HL-60 (cell line): ENCODE measurements around the gene TTC1.
A peak's percentile ranks its signal among the peaks of the same experiment; 100 is the strongest.
"Not testable (repeated sequence)": the region's sequence is repeated elsewhere in the genome, so short reads cannot be mapped to it uniquely, and the experiment has no call there.

ENCODE experiments used
- DNase-seq, 2 experiments: peaks; one replicate each; pipeline ENCODE4 v3.0.0-alpha.2; 2010 to 2020; ENCODE audit warnings: low read depth in 1 of 2, low spot score in 1 of 2
- H3K27ac ChIP-seq: fragments of 250-450 bp; sonication (Bioruptor Pico); replicated peaks from 2 replicates; pipeline ENCODE4 v1.5.1; 2020; ENCODE audit warnings: mild to moderate bottlenecking, moderate library complexity
- H3K27me3 ChIP-seq: fragments of 250-450 bp; sonication (Bioruptor Pico); 2 replicates; pipeline ENCODE4 v1.5.1; 2021; ENCODE audit warnings: mild to moderate bottlenecking, moderate library complexity; ENCODE audit not compliant: insufficient read depth, poor library complexity, severe bottlenecking
- H3K4me3 ChIP-seq: replicated peaks from 2 replicates; pipeline ENCODE4 v1.5.1; 2011; ENCODE audit warnings: mild to moderate bottlenecking, control low read depth, low read length; ENCODE audit not compliant: insufficient read depth
- CTCF ChIP-seq: IDR thresholded peaks from one replicate; pipeline ENCODE4 v1.5.1; 2011; ENCODE audit warnings: low read length, control low read depth, inconsistent platforms; ENCODE audit not compliant: insufficient read depth
- GABPA ChIP-seq: IDR thresholded peaks from 2 replicates; pipeline ENCODE4 v1.6.1; 2012; ENCODE audit warnings: low read depth
- POLR2AphosphoS5 ChIP-seq: IDR thresholded peaks from 2 replicates; pipeline ENCODE4 v1.6.1; 2012; ENCODE audit warnings: low read depth
- REST ChIP-seq: IDR thresholded peaks from 2 replicates; pipeline ENCODE4 v1.6.1; 2012; ENCODE audit warnings: low read depth; ENCODE audit not compliant: insufficient replicate concordance
- SPI1 ChIP-seq: IDR thresholded peaks from 2 replicates; pipeline ENCODE4 v1.6.1; 2012; ENCODE audit warnings: low read depth, mild to moderate bottlenecking, borderline replicate concordance

Gene TTC1

GRCh38 chr5:160007514-160007913, 1.4 kb upstream of the TTC1 start:
- Histone ChIP-seq H3K4me3 (no peak overlapping the region), H3K27ac (no peak overlapping the region), H3K27me3 (no peaks in the 10 kb centered on the region)
- DNase-seq, result no peak
- TF ChIP-seq SPI1 (no peak), POLR2AphosphoS5 (no peak), CTCF (no peak), GABPA (no peak), REST (no peak)

- DNase-seq, H3K4me3 ChIP-seq, H3K27me3 ChIP-seq: not testable (repeated sequence)
- peak overlapping the region; percentile 77 for H3K27ac ChIP-seq
Measured at GRCh38 chr5:160008529-160008876, 436 bp upstream of the TTC1 start.

GRCh38 chr5:160009591-160009989, 651 bp downstream of the TTC1 start:
- H3K27me3 ChIP-seq, result no peaks in the 10 kb centered on the region
- peak overlapping the region; percentile 77 for H3K27ac ChIP-seq
- H3K4me3 ChIP-seq, result peak overlapping the region; percentile 97
- DNase-seq, result no peak
- no peak for TF ChIP-seq CTCF
- TF ChIP-seq REST, result no peak
- no peak for TF ChIP-seq GABPA
- TF ChIP-seq POLR2AphosphoS5, result no peak
- no peak for TF ChIP-seq SPI1

GRCh38 chr5:160011471-160011870, 2.5 kb downstream of the TTC1 start:
- no peak for DNase-seq
- no peaks in the 10 kb centered on the region for H3K27me3 ChIP-seq
- no peak overlapping the region for H3K27ac ChIP-seq
- TF ChIP-seq REST (no peak), SPI1 (no peak), POLR2AphosphoS5 (no peak), CTCF (no peak), GABPA (no peak)
- no peak overlapping the region for H3K4me3 ChIP-seq

GRCh38 chr5:160014197-160014596, 5.3 kb downstream of the TTC1 start:
- not testable (repeated sequence) for H3K4me3 ChIP-seq, DNase-seq, H3K27ac ChIP-seq, H3K27me3 ChIP-seq
